Activated naive CD8-positive, alpha-beta T cell treated with anti-CD3 and anti-CD28 coated beads, Interleukin-2, amount 50 U/mL, for 16 hours (primary cell): ENCODE measurements around the gene TBC1D8.

Experiments
- DNase-seq: peaks from one replicate; pipeline ENCODE4 v3.0.0-alpha.2; 2020; ENCODE audit warnings: low read depth, low spot score

TBC1D8 gene

GRCh38 chr2:101112772-101113157, 38.4 kb downstream of the TBC1D8 start:
- no peak for DNase-seq

GRCh38 chr2:101111917-101112771, 39.0 kb downstream of the TBC1D8 start:
- DNase-seq = no peak

GRCh38 chr2:101111262-101111838, 39.8 kb downstream of the TBC1D8 start:
- no peak for DNase-seq

- no peak for DNase-seq
These were observed 41.6 kb downstream of the TBC1D8 start for GRCh38 chr2:101109451-101110118.

GRCh38 chr2:101108357-101108756, 42.8 kb downstream of the TBC1D8 start:
- DNase-seq = no peak

- DNase-seq = no peak
These were observed 43.9 kb downstream of the TBC1D8 start for GRCh38 chr2:101107241-101107640.

GRCh38 chr2:101106453-101107181, 44.6 kb downstream of the TBC1D8 start:
- no peak for DNase-seq

- no peak for DNase-seq
These were observed 45.5 kb downstream of the TBC1D8 start for GRCh38 chr2:101105654-101106053.

GRCh38 chr2:101097638-101098037, 53.5 kb downstream of the TBC1D8 start:
- DNase-seq = no peak

- no peak for DNase-seq
These were observed 54.5 kb downstream of the TBC1D8 start for GRCh38 chr2:101096619-101097142.

GRCh38 chr2:101094351-101094750, 56.8 kb downstream of the TBC1D8 start:
- DNase-seq = no peak

GRCh38 chr2:101089942-101090799, 61.0 kb downstream of the TBC1D8 start:
- DNase-seq = no peak

GRCh38 chr2:101089419-101089818, 61.8 kb downstream of the TBC1D8 start:
- no peak for DNase-seq

GRCh38 chr2:101087638-101088037, 63.5 kb downstream of the TBC1D8 start:
- no peak for DNase-seq

GRCh38 chr2:101083613-101084012, 67.6 kb downstream of the TBC1D8 start:
- DNase-seq = no peak

GRCh38 chr2:101082998-101083397, 68.2 kb downstream of the TBC1D8 start:
- no peak for DNase-seq

GRCh38 chr2:101081375-101081907, 69.7 kb downstream of the TBC1D8 start:
- no peak for DNase-seq

GRCh38 chr2:101080211-101081068, 70.7 kb downstream of the TBC1D8 start:
- DNase-seq = no peak

- no peak for DNase-seq
These were observed 74.6 kb downstream of the TBC1D8 start for GRCh38 chr2:101076581-101076980.
